K562 (cell line): ENCODE data around the gene OPN1LW. TPM values are rescaled to one million over a fixed set of nuclear protein-coding genes. Genes with fewer than 3 reads are reported as not detected.

Experiments used
- ATAC-seq: fragments of 200-7000 bp; cut with Tn5 transposase; 3 replicates; pipeline ENCODE4 v1.9.1; 2020; ENCODE audit warnings: moderate library complexity
- BruUV-seq: library from RNA; stranded (reverse); fragments of 400-500 nt; replicated peaks from 2 replicates; lab custom pipeline; 2021; lab: Mats Ljungman, UMichigan
- CTCF ChIA-PET: fragments of 300-600 bp; formaldehyde crosslinking; extraction: SDS; loops from one replicate; lab custom pipeline; 2021; ENCODE audit warnings: low intra/inter-chr PET ratio; lab: Yijun Ruan, JAX
- POLR2A ChIA-PET: fragments of 300-600, 350-650 bp; sonication (Branson Sonifier 250); formaldehyde crosslinking; extraction: SDS; loops from one replicate; lab custom pipeline; 2021; ENCODE audit warnings: antibody characterized with exemption, inconsistent platforms; lab: Yijun Ruan, JAX
- DNase-seq, 4 experiments: peaks; one replicate each; pipeline versions ENCODE4 v3.0.0 to v3.0.0-alpha.2; 2011 to 2018; ENCODE audit warnings: low spot score in 3 of 4, mixed read lengths in 3 of 4; ENCODE audit errors: extremely low read depth in 1 of 4
- FAIRE-seq: peaks from 2 replicates; lab custom pipeline; 2011; peaks lifted over from hg19 to GRCh38; lab: Jason Lieb, UNC
- H2AFZ ChIP-seq: 2 replicates; pipeline ENCODE4 v1.6.0; 2011; ENCODE audit warnings: low read depth, low read length, control low read depth, inconsistent platforms
- H3K27ac ChIP-seq: fragments of 200-600 bp; 3 replicates; pipeline ENCODE4 v1.8.0; 2011; ENCODE audit warnings: low read depth, mild to moderate bottlenecking, control low read depth, inconsistent platforms, low read length, moderate library complexity, mixed read lengths; ENCODE audit errors: extremely low read depth
- H3K27me3 ChIP-seq, 2 experiments: fragments of 300-600 bp in 1 of 2; 2 replicates in 1 of 2; 3 replicates in 1 of 2; pipeline versions ENCODE4 v1.6.0 to v1.8.0; 2011; ENCODE audit warnings: inconsistent platforms in 2 of 2, low read length in 2 of 2, mild to moderate bottlenecking in 1 of 2, mixed read lengths in 1 of 2, moderate library complexity in 1 of 2; ENCODE audit not compliant: control insufficient read depth in 2 of 2, insufficient read depth in 2 of 2
- H3K36me3 ChIP-seq: fragments of 300-600 bp; 3 replicates; pipeline ENCODE4 v1.8.0; 2011; ENCODE audit warnings: mild to moderate bottlenecking, low read length, inconsistent platforms; ENCODE audit not compliant: control insufficient read depth, insufficient read depth
- H3K4me1 ChIP-seq, 2 experiments: fragments of 200-600 bp in 1 of 2; replicated peaks in 1 of 2; 2 replicates in 1 of 2; 3 replicates in 1 of 2; pipeline versions ENCODE4 v1.5.1 to v1.8.0; 2011; ENCODE audit warnings: inconsistent platforms in 2 of 2, low read length in 2 of 2, mild to moderate bottlenecking in 1 of 2, mixed read lengths in 1 of 2, moderate library complexity in 1 of 2; ENCODE audit not compliant: control insufficient read depth in 2 of 2, insufficient read depth in 2 of 2
- H3K4me2 ChIP-seq: 2 replicates; pipeline ENCODE4 v1.6.1; 2011; ENCODE audit warnings: low read length, control low read depth, inconsistent platforms, mixed read lengths; ENCODE audit not compliant: insufficient read depth
- H3K4me3 ChIP-seq: fragments of 200-600 bp; sonication (generic), shearing (Covaris generic); 2 replicates; pipeline ENCODE4 v1.5.1; 2016; ENCODE audit warnings: control low read depth, inconsistent platforms
- H3K79me2 ChIP-seq: fragments of 200-600 bp; 3 replicates; pipeline ENCODE4 v1.8.0; 2011; ENCODE audit warnings: low read length, inconsistent platforms; ENCODE audit not compliant: control insufficient read depth, insufficient read depth
- H3K9ac ChIP-seq, 2 experiments: 2 replicates each; pipeline versions ENCODE4 v1.6.0 to v1.6.1; 2011; ENCODE audit warnings: low read depth in 2 of 2, low read length in 2 of 2, control low read depth in 1 of 2, inconsistent platforms in 1 of 2, mild to moderate bottlenecking in 1 of 2, mixed read lengths in 1 of 2; ENCODE audit not compliant: insufficient read depth in 1 of 2
- H3K9me1 ChIP-seq: one replicate; pipeline ENCODE4 v1.6.0; 2011; ENCODE audit warnings: inconsistent platforms, mild to moderate bottlenecking, low read length, moderate library complexity; ENCODE audit not compliant: control insufficient read depth, insufficient read depth
- H3K9me3 ChIP-seq: replicated peaks from 2 replicates; pipeline ENCODE4 v1.5.1; 2011; ENCODE audit warnings: low read depth, low read length, inconsistent platforms; ENCODE audit not compliant: control insufficient read depth, insufficient read depth
- H4K20me1 ChIP-seq: replicated peaks from 2 replicates; pipeline ENCODE4 v1.6.1; 2011; ENCODE audit warnings: low read length, inconsistent platforms, mixed read lengths; ENCODE audit not compliant: control insufficient read depth, insufficient read depth
- COPS2 ChIP-seq: fragments of 450-650 bp; conservative IDR thresholded peaks from 2 replicates; pipeline ENCODE4 v1.6.1; 2016; ENCODE audit warnings: mild to moderate bottlenecking, moderate library complexity
- FOSL1 ChIP-seq: fragments of 200-800 bp; sonication (Bioruptor generic); conservative IDR thresholded peaks from 2 replicates; pipeline ENCODE4 v1.6.1; 2016; ENCODE audit warnings: missing genetic modification characterization, missing compliant biosample characterization
- FOXA3 ChIP-seq, 2 experiments: fragments of 450-650 bp in 1 of 2; sonication (generic) in 1 of 2; formaldehyde crosslinking; IDR thresholded peaks in 1 of 2; conservative IDR thresholded peaks in 1 of 2; 2 replicates each; pipeline versions ENCODE4 v1.4.0 to v1.8.0; 2020 to 2022; ENCODE audit warnings: mild to moderate bottlenecking in 2 of 2, missing genetic modification reagents in 1 of 2
- GATAD2B ChIP-seq: fragments of 450-650 bp; IDR thresholded peaks from 2 replicates; pipeline ENCODE4 v1.6.1; 2017; ENCODE audit warnings: mild to moderate bottlenecking, borderline replicate concordance
- KAT2B ChIP-seq: IDR thresholded peaks from one replicate; pipeline ENCODE4 v1.6.1; 2012; ENCODE audit warnings: low read depth, mild to moderate bottlenecking, control low read depth, inconsistent platforms, low read length, moderate library complexity
- MGA ChIP-seq: fragments of 450-650 bp; IDR thresholded peaks from 2 replicates; pipeline ENCODE4 v1.6.1; 2016; ENCODE audit warnings: mild to moderate bottlenecking, moderate library complexity
- MYC ChIP-seq, 2 experiments: fragments of 250-450 bp in 1 of 2; sonication (Bioruptor Pico) in 1 of 2; IDR thresholded peaks; 2 replicates each; pipeline versions ENCODE4 v1.5.1 to v1.6.1; 2012 to 2021; ENCODE audit warnings: low read depth in 2 of 2, borderline replicate concordance in 1 of 2, improper control_type of control experiment in 1 of 2, low read length in 1 of 2, mild to moderate bottlenecking in 1 of 2, moderate library complexity in 1 of 2
- NFRKB ChIP-seq: fragments of 450-650 bp; IDR thresholded peaks from 2 replicates; pipeline ENCODE4 v1.6.1; 2016; ENCODE audit warnings: low read depth
- TAF7 ChIP-seq: fragments of 450-650 bp; IDR thresholded peaks from 2 replicates; pipeline ENCODE4 v1.6.1; 2016; ENCODE audit warnings: missing genetic modification characterization, missing compliant biosample characterization
- ZNF75A ChIP-seq: fragments of 450-650 bp; formaldehyde crosslinking; IDR thresholded peaks from 2 replicates; pipeline ENCODE4 v1.4.0; 2020; ENCODE audit warnings: mild to moderate bottlenecking
- WGBS: fragments of 100-300 bp; shearing (Covaris generic); methylation state at CpG from one replicate; pipeline ENCODE4 v1.1.6; 2016; ENCODE audit warnings: low coverage, mixed read lengths; ENCODE audit not compliant: insufficient coverage; ENCODE audit errors: missing lambda C conversion rate; 5-methylcytosine and 5-hydroxymethylcytosine counted together
- in situ Hi-C: fragments of 300-500 bp; cut with MboI; formaldehyde crosslinking; loops from 4 replicates; pipeline ENCODE4 v1.15.0; 2018; ENCODE audit warnings: inconsistent platforms, mixed read lengths
- intact Hi-C: fragments of 100-400 bp; cut with micrococcal nuclease; formaldehyde crosslinking; loops from 2 replicates; pipeline ENCODE4 v1.14.2; 2022
- polyA plus RNA-seq, 8 experiments: library from polyadenylated mRNA; depleted of rRNA in 4 of 8; stranded (reverse) in 5 of 8; unstranded in 3 of 8; fragments of >200 nt; fragmentation: Nextera tagmentation in 2 of 8; fragmentation: Illumina TruSeq in 1 of 8; extraction: Ambion mirVana in 2 of 8; extraction: Trizol in 1 of 8; gene quantifications; 2 replicates each; pipeline versions ENCODE4 v1.2.1 to v1.2.3, GENCODE V29; 2011 to 2014; ENCODE audit warnings: inconsistent platforms in 1 of 8, missing spikeins in 1 of 8
- total RNA-seq, 7 experiments: library from RNA; depleted of rRNA in 6 of 7; stranded (reverse); fragments of >200 nt in 6 of 7; fragmentation: Illumina TruSeq in 2 of 7; extraction: Trizol in 2 of 7; gene quantifications; 2 replicates each; pipeline versions ENCODE4 v1.2.1 to v1.2.3, GENCODE V29; 2011 to 2021; ENCODE audit warnings: low replicate concordance in 1 of 7

OPN1LW gene
- total and polyA plus RNA-seq, 9 of the 15 experiments (the other 6 are each of a cell fraction or from before 2014, with no cell fraction given) = 0.04 TPM; not detected in 8

- CTCF ChIA-PET = interaction anchor here (0.6 kb wide), 1 partner anchor 274 kb away, joined by 3 read pairs; no protein-coding TSS in a partner anchor
- no peak for TF ChIP-seq TAF7
- TF ChIP-seq FOSL1 (tag) = no peak
- TF ChIP-seq MGA = no peak
- no peak for TF ChIP-seq KAT2B
- TF ChIP-seq FOXA3 (CRISPR knock-in tag; conservative IDR thresholded peaks at IDR 0.05 in 1 of 2, IDR thresholded peaks at IDR 0.05 in 1 of 2) = no peak
- no peak for TF ChIP-seq NFRKB
- TF ChIP-seq MYC (IDR thresholded peaks at IDR 0.05; ENCODE audit: low read depth, low read length) = no peak
- TF ChIP-seq MYC (CRISPR knock-in tag; IDR thresholded peaks at IDR 0.05; ENCODE audit: borderline replicate concordance, low read depth) = no peak
- no peak for TF ChIP-seq GATAD2B
- no peak for TF ChIP-seq COPS2
- TF ChIP-seq ZNF75A (CRISPR knock-in tag) = no peak
Observed at GRCh38 chrX:154142386-154142785, 1.7 kb upstream of the OPN1LW start.

More at GRCh38 chrX:154142386-154142785, 1.7 kb upstream of the OPN1LW start:
- ATAC-seq (no peak), FAIRE-seq (no peak), DNase-seq (no peak)
- Histone ChIP-seq H4K20me1 (no peaks in the 10 kb centered on the region), H3K4me1 (peaks cover 0 to 5% of the 10 kb centered on the region in 2 experiments; a peak in 2 of 5 replicates), H3K9ac (no peak overlapping the region), H3K79me2 (no peaks in the 10 kb centered on the region), H3K27ac (no peak overlapping the region), H3K9me3 (no peaks in the 10 kb centered on the region), H3K36me3 (no peaks in the 10 kb centered on the region), H3K27me3 (no peaks in the 10 kb centered on the region), H2AFZ (no peak overlapping the region), H3K4me3 (no peak overlapping the region), H3K4me2 (no peak overlapping the region), H3K9me1 (no peaks in the 10 kb centered on the region)
- POLR2A ChIA-PET = interaction anchor here (0.7 kb wide), 1 partner anchor 42 kb away, joined by 3 read pairs; no protein-coding TSS in a partner anchor
- intact Hi-C loops (no loop called here), in situ Hi-C loops (loop anchor here (10.0 kb wide), 1 partner anchor 82 kb away; no protein-coding TSS in a partner anchor)
- 76% methylated on average over 6 of the region's 8 CpGs for WGBS
- BruUV-seq = no TSS peak
